ENCODE data around the gene HNRNPA2B1.
A peak's percentile ranks its signal among the peaks of the same experiment; 100 is the strongest.
"Not testable (repeated sequence)": the region's sequence is repeated elsewhere in the genome, so short reads cannot be mapped to it uniquely, and the experiment has no call there.

Gene HNRNPA2B1

DNA sequence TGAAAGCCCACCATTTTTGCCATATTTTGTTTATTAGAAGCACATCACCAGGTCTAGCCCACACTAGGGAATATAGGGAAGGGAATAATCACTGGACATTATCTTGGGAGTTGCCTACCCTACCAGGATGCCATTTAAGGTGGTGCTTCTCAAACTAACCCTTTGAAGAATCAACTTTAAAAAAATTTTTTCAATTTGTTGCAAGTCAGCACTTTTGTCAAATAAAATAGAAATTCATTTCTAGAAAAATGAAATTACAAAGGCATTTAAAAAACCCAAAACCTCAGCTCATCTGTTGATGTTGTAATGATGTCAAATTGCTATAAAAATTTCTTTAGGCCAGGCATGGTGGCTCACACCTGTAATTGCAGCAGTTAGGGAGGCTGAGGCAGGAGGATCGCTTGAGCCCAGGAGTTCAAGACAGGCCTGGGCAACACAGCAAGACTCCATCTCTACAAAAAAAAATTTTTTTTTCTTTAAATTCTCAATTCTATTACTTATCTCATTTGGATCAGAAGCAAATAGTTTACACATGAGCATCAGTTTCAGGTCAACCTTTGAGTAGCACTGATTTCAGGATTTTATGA, 51.1 kb downstream of the HNRNPA2B1 start:
- H3K4me3 ChIP-seq (replicated peaks in 1 of 2; ENCODE audit: low read depth in 2 of 2, low read length in 2 of 2), result no peak overlapping the region
- DNase-seq (ENCODE audit: low read depth in 2 of 2), result no peak
- TF ChIP-seq, protein P1, sequence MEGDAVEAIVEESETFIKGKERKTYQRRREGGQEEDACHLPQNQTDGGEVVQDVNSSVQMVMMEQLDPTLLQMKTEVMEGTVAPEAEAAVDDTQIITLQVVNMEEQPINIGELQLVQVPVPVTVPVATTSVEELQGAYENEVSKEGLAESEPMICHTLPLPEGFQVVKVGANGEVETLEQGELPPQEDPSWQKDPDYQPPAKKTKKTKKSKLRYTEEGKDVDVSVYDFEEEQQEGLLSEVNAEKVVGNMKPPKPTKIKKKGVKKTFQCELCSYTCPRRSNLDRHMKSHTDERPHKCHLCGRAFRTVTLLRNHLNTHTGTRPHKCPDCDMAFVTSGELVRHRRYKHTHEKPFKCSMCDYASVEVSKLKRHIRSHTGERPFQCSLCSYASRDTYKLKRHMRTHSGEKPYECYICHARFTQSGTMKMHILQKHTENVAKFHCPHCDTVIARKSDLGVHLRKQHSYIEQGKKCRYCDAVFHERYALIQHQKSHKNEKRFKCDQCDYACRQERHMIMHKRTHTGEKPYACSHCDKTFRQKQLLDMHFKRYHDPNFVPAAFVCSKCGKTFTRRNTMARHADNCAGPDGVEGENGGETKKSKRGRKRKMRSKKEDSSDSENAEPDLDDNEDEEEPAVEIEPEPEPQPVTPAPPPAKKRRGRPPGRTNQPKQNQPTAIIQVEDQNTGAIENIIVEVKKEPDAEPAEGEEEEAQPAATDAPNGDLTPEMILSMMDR (IDR thresholded peaks at IDR 0.05; ENCODE audit: low read depth, low read length), result no peak

DNA sequence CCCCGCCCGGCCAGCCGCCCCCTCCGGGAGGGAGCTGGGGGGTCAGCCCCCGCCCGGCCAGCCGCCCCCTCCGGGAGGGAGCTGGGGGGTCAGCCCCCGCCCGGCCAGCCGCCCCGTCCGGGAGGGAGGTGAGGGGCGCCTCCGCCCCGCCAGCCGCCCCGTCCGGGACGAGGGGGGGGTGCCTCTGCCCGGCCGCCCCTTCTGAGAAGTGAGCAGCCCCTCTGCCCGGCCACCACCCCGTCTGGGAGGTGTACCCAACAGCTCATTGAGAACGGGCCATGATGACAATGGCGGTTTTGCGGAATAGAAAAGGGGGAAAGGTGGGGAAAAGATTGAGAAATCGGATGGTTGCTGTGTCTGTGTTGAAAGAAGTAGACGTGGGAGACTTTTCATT, 52.2 kb downstream of the HNRNPA2B1 start:
- H3K4me3 ChIP-seq (replicated peaks in 1 of 2; ENCODE audit: low read depth in 2 of 2, low read length in 2 of 2); DNase-seq (ENCODE audit: low read depth in 2 of 2): not testable (repeated sequence)

DNA sequence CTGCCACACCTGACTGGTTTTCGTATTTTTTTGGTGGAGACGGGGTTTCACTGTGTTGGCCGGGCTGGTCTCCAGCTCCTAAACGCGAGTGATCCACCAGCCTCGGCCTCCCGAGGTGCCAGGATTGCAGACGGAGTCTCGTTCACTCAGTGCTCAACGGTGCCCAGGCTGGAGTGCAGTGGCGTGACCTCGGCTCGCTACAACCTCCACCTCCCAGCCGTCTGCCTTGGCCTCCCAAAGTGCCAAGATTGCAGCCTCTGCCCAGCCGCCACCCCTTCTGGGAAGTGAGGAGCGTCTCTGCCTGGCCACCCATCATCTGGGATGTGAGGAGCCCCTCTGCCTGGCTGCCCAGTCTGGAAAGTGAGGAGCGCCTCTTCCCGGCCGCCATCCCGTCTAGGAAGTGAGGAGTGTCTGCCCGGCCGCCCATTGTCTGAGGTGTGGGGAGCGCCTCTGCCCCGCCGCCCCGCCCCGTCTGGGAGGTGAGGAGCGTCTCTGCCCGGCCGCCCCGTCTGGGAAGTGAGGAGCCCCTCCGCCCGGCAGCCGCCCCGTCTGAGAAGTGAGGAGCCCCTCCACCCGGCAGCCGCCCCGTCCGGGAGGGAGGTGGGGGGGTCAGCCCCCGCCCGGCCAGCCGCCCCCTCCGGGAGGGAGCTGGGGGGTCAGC, 52.8 kb downstream of the HNRNPA2B1 start:
- H3K4me3 ChIP-seq (replicated peaks in 1 of 2; ENCODE audit: low read depth in 2 of 2, low read length in 2 of 2); DNase-seq (ENCODE audit: low read depth in 2 of 2): not testable (repeated sequence)

DNA sequence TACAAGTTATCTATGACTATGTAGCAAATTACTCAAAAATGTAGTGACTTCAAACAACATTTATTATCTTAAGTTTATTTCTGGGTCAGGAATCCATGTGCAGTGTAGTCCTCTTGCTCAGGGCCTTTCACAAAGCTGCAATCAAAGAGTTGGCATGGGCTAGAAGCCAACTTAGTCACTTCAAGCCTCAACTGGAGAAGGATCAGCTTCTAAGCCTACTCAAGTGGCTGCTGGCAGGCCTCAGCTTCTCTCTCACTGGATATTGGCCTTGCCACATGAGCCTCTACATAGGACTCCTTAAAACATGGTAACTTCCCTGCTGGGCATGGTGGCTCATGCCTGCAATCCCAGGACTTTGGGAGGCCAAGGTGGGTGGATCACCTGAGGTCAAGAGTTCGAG, 53.5 kb downstream of the HNRNPA2B1 start:
- TF ChIP-seq, protein P1 (IDR thresholded peaks at IDR 0.05; ENCODE audit: low read depth, low read length), result no peak
- DNase-seq (ENCODE audit: low read depth in 2 of 2), result no peak
- H3K4me3 ChIP-seq (replicated peaks in 1 of 2; ENCODE audit: low read depth in 2 of 2, low read length in 2 of 2), result no peak overlapping the region

DNA sequence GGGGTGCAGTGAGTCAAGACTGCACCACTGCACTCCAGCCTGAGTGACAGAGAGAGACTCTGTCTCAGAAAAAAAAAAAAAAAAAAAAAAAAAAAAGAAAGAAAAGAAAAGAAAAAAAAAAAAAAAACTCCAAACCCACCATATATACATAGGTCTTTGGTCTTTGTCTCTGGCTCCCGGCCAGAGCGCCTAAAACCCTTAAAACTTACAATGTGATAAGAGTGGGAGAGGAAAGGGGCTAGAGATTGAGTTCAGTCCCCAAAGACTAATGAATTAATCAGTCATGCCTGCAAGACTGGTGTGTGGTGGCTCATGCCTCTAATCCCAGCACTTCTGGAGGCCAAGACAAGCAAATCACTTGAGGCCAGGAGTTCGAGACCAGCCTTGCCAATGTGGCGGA, 55.3 kb downstream of the HNRNPA2B1 start:
- TF ChIP-seq, protein P1 (IDR thresholded peaks at IDR 0.05; ENCODE audit: low read depth, low read length), result no peak
- no peak for DNase-seq (ENCODE audit: low read depth in 2 of 2)

DNA sequence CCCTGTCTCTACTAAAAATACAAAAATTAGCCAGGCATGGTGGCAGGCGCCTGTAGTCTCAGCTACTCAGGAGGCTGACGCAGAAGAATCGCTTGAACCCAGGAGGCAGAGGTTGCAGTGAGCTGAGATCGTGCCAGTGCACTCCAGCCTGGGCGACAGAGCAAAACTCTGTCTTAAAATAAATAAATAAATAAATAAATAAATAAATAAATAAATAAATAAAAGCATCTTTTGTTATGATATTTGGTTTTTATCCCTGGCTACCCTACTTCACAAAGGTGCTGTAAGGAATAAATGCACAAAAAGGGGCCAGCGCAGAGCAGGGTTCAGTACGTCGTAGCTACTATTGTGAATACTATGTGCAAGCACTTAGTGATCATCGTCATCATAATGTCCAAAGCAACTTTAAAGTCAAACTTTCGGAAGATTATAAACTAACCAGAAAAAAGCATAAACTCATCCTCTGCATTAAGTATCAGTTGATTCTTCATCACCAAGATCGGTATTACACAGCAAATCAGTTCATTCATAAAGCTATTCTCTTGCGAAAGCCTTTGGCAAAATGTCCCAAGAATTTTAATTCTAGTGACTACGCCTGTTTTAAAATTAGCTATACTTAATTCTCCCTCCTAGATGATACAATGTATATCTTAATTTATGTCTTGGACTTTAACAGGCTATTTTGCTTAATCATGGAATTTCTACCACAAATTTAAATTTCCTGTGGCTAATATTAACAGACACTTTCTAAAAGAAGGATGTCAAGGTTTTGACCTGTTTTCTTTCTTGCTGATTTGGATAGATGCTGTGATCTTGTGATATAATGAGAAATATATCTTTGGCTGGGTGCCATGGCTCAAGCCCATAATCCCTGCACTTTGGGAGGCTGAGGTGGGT, 56.1 kb downstream of the HNRNPA2B1 start:
- DNase-seq (ENCODE audit: low read depth in 2 of 2), result no peak
- no peak overlapping the region for H3K4me3 ChIP-seq (replicated peaks in 1 of 2; ENCODE audit: low read depth in 2 of 2, low read length in 2 of 2)
- TF ChIP-seq, protein P1 (IDR thresholded peaks at IDR 0.05; ENCODE audit: low read depth, low read length), result no peak

More for the DNA sequence above, 55.3 kb downstream of the HNRNPA2B1 start:
- no peak overlapping the region for H3K4me3 ChIP-seq (replicated peaks in 1 of 2; ENCODE audit: low read depth in 2 of 2, low read length in 2 of 2)

DNA sequence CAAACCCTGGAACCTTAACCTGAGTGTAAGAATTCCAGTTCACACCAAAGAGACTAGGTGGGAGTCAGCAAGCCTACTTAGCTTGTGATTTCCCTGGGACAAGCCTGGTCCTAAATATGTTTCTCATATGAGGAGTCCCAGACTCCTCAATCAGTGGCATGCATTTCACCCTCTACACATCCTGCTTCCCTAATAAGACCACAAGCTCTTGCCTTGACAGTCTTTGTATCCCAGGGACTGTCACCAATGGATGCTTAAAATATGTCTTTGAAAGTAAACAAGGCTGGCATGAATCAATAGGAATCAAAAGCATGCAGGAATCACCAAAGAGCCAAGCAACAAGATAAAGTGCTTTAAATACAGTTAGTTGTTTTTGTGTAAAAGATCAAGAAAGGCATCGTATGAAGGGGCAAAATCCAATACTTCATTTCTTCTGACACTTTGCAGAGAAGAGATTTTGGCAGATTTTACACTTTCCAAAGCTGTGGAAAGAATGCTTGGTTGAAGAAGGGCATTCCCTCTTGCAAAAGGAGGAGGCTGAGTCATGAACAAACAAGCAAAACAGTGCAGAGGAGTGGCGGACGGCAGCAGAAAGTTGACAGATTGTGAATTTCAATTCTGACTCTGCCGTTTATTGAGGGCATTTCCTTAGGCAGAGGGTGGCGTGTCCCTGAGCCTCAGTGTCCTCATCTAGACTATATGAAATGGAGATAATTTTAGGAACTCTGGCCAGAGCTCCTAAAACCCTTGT, 57.1 kb downstream of the HNRNPA2B1 start:
- TF ChIP-seq, protein P1 (IDR thresholded peaks at IDR 0.05; ENCODE audit: low read depth, low read length), result no peak
- peak; percentile 57 to 63 for DNase-seq (ENCODE audit: low read depth in 2 of 2)
- H3K4me3 ChIP-seq (replicated peaks in 1 of 2; ENCODE audit: low read depth in 2 of 2, low read length in 2 of 2), result no peak overlapping the region

All from cardiac fibroblast (primary cell).